ENCODE measurements around the gene ALK.

ALK gene

GRCh38 chr2:29664578-29664977 lies 256.8 kb downstream of the ALK start:
- TF ChIP-seq CTCF (IDR thresholded peaks at IDR 0.05; ENCODE audit: extremely low read depth, missing control alignments), result no peak
- DNase-seq (ENCODE audit: low spot score), result no peak

- TF ChIP-seq CTCF (IDR thresholded peaks at IDR 0.05; ENCODE audit: extremely low read depth, missing control alignments), result no peak
- no peak for DNase-seq (ENCODE audit: low spot score)
Observed at GRCh38 chr2:29663268-29663667, 258.1 kb downstream of the ALK start.

GRCh38 chr2:29662861-29663260 lies 258.5 kb downstream of the ALK start:
- TF ChIP-seq CTCF (IDR thresholded peaks at IDR 0.05; ENCODE audit: extremely low read depth, missing control alignments), result no peak
- no peak for DNase-seq (ENCODE audit: low spot score)

- no peak for TF ChIP-seq CTCF (IDR thresholded peaks at IDR 0.05; ENCODE audit: extremely low read depth, missing control alignments)
Observed at GRCh38 chr2:29660201-29660600, 261.2 kb downstream of the ALK start.

GRCh38 chr2:29659178-29659577 lies 262.2 kb downstream of the ALK start:
- DNase-seq (ENCODE audit: low spot score), result no peak

More at GRCh38 chr2:29660201-29660600, 261.2 kb downstream of the ALK start:
- no peak for DNase-seq (ENCODE audit: low spot score)

GRCh38 chr2:29657674-29658073 lies 263.7 kb downstream of the ALK start:
- DNase-seq (ENCODE audit: low spot score), result no peak

More at GRCh38 chr2:29659178-29659577, 262.2 kb downstream of the ALK start:
- TF ChIP-seq CTCF (IDR thresholded peaks at IDR 0.05; ENCODE audit: extremely low read depth, missing control alignments), result no peak

More at GRCh38 chr2:29657674-29658073, 263.7 kb downstream of the ALK start:
- no peak for TF ChIP-seq CTCF (IDR thresholded peaks at IDR 0.05; ENCODE audit: extremely low read depth, missing control alignments)

Data from GM20000 (cell line).